B cell (primary cell): ENCODE results near the gene GFRA3.

Experiments used
- EZH2 ChIP-seq: IDR thresholded peaks from 2 replicates; pipeline ENCODE4 v1.6.1; 2012; ENCODE audit warnings: borderline replicate concordance, low read depth, mild to moderate bottlenecking, moderate library complexity, low read length; ENCODE audit not compliant: insufficient read depth, poor library complexity, severe bottlenecking
- TF ChIP-seq, protein P1 (sequence below): fragments of 200-600 bp; IDR thresholded peaks from one replicate; pipeline ENCODE4 v1.8.0; 2022; ENCODE audit warnings: antibody characterized with exemption, mild to moderate bottlenecking

DNA sequence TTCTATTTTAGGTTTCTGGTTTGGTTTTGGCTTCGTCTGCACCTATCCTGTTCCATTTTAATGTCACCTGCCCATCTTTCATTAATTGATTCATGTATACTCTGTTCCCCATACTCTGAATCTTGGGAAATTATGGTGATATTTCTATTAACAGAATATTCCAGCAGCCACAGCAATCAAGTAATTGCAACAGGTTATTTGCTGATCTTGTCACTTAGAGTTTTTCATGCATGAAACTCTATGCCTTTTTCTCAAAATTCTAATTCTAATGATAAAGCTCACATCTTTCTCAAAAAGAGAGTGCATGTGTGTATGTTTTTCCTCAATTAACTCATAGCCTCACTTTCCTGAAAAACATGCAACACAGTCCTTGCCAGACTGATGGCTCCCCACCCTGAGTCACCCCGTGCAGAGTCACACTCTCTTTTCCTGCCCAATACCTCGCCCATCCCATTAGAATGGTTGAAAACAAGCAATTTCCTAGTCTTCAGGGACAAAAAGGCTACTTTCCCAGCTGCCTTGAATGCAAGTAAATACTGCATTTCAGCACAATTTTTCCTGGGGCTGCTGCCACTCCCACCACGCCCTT, 15.6 kb downstream of the GFRA3 start:
- TF ChIP-seq EZH2, result no peak
- TF ChIP-seq, protein P1, sequence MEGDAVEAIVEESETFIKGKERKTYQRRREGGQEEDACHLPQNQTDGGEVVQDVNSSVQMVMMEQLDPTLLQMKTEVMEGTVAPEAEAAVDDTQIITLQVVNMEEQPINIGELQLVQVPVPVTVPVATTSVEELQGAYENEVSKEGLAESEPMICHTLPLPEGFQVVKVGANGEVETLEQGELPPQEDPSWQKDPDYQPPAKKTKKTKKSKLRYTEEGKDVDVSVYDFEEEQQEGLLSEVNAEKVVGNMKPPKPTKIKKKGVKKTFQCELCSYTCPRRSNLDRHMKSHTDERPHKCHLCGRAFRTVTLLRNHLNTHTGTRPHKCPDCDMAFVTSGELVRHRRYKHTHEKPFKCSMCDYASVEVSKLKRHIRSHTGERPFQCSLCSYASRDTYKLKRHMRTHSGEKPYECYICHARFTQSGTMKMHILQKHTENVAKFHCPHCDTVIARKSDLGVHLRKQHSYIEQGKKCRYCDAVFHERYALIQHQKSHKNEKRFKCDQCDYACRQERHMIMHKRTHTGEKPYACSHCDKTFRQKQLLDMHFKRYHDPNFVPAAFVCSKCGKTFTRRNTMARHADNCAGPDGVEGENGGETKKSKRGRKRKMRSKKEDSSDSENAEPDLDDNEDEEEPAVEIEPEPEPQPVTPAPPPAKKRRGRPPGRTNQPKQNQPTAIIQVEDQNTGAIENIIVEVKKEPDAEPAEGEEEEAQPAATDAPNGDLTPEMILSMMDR, result no peak
